Activated T-cell treated with anti-CD3 and anti-CD28 coated beads, Interleukin-2, amount 50 U/mL, for 72 hours (primary cell): Measurements from ENCODE around the gene ALDH1A3. TPM values are rescaled to one million over a fixed set of nuclear protein-coding genes. Genes with fewer than 3 reads are reported as not detected.

Experiments
- ATAC-seq, 2 donors: fragments of 150-1000 bp; cut with Tn5 transposase; replicated peaks in 1 of 2; 2 replicates each; pipeline ENCODE4 v1.10.0; 2021; ENCODE audit warnings: moderate library complexity in 2 of 2, mild to moderate bottlenecking in 1 of 2
- DNase-seq, 2 donors: peaks; one replicate each; pipeline ENCODE4 v3.0.0; 2021 to 2022; ENCODE audit warnings: mixed read lengths in 1 of 2
- H3K27ac Mint-ChIP-seq: one replicate; pipeline ENCODE4 v1.8.0; 2022; ENCODE audit warnings: mild to moderate bottlenecking, moderate library complexity, mixed read lengths
- H3K27me3 Mint-ChIP-seq: one replicate; pipeline ENCODE4 v1.8.0; 2022; ENCODE audit warnings: low read depth, mixed read lengths
- H3K36me3 Mint-ChIP-seq, 2 donors: one replicate each; pipeline ENCODE4 v1.8.0; 2022; ENCODE audit warnings: mixed read lengths in 2 of 2, mild to moderate bottlenecking in 1 of 2; ENCODE audit not compliant: insufficient read depth in 2 of 2
- H3K4me1 Mint-ChIP-seq: one replicate; pipeline ENCODE4 v1.8.0; 2022; ENCODE audit warnings: low read depth, mixed read lengths
- H3K4me3 Mint-ChIP-seq, 2 donors: one replicate each; pipeline ENCODE4 v1.8.0; 2022; ENCODE audit warnings: mild to moderate bottlenecking in 2 of 2, mixed read lengths in 2 of 2, moderate library complexity in 2 of 2
- H3K9me3 Mint-ChIP-seq, 2 donors: one replicate each; pipeline ENCODE4 v1.8.0; 2022; ENCODE audit warnings: mixed read lengths in 2 of 2
- total RNA-seq, 2 donors: library from RNA; stranded (reverse); gene quantifications; one replicate each; pipeline ENCODE4 v1.2.3, GENCODE V29; 2022

The ALDH1A3 gene
- total RNA-seq, 2 donors from 2014 or later, result 0.14 TPM; not detected in 1

GRCh38 chr15:100880897-100881242, 1.2 kb downstream of the ALDH1A3 start:
- DNase-seq, result no peak
- H3K4me3 Mint-ChIP-seq, result peak overlapping the region; percentile 59 to 67
- no peak overlapping the region for H3K27ac Mint-ChIP-seq
- H3K9me3 Mint-ChIP-seq, result no peaks in the 10 kb centered on the region
- H3K27me3 Mint-ChIP-seq, result peaks cover 86% of the 10 kb centered on the region
- ATAC-seq, result no peak
- H3K4me1 Mint-ChIP-seq, result no peaks in the 10 kb centered on the region
- peaks cover 0 to 2% of the 10 kb centered on the region in 2 donors for H3K36me3 Mint-ChIP-seq

GRCh38 chr15:100881573-100882336, 2.1 kb downstream of the ALDH1A3 start:
- peaks cover 79% of the 10 kb centered on the region for H3K27me3 Mint-ChIP-seq
- H3K36me3 Mint-ChIP-seq, result peaks cover 0 to 2% of the 10 kb centered on the region in 2 donors
- no peak for DNase-seq
- H3K9me3 Mint-ChIP-seq, result no peaks in the 10 kb centered on the region
- no peak overlapping the region for H3K27ac Mint-ChIP-seq
- H3K4me1 Mint-ChIP-seq, result no peaks in the 10 kb centered on the region
- no peak for ATAC-seq
- no peak overlapping the region for H3K4me3 Mint-ChIP-seq

GRCh38 chr15:100885116-100885515, 5.5 kb downstream of the ALDH1A3 start:
- Mint-ChIP-seq H3K4me3 (no peak overlapping the region), H3K27ac (no peak overlapping the region), H3K27me3 (peaks cover 68% of the 10 kb centered on the region), H3K4me1 (no peaks in the 10 kb centered on the region), H3K9me3 (no peaks in the 10 kb centered on the region), H3K36me3 (no peaks in the 10 kb centered on the region)
- ATAC-seq, result no peak
- DNase-seq, result no peak

- DNase-seq, result no peak
- H3K4me3 Mint-ChIP-seq, result no peak overlapping the region
- no peaks in the 10 kb centered on the region for H3K36me3 Mint-ChIP-seq
- H3K27me3 Mint-ChIP-seq, result peaks cover 68% of the 10 kb centered on the region
- H3K4me1 Mint-ChIP-seq, result no peaks in the 10 kb centered on the region
- no peaks in the 10 kb centered on the region for H3K9me3 Mint-ChIP-seq
- H3K27ac Mint-ChIP-seq, result no peak overlapping the region
- no peak for ATAC-seq
These were observed 6.2 kb downstream of the ALDH1A3 start for GRCh38 chr15:100885811-100886210.

- H3K27ac Mint-ChIP-seq, result no peak overlapping the region
- H3K36me3 Mint-ChIP-seq, result no peaks in the 10 kb centered on the region
- no peaks in the 10 kb centered on the region for H3K4me1 Mint-ChIP-seq
- H3K9me3 Mint-ChIP-seq, result no peaks in the 10 kb centered on the region
- H3K4me3 Mint-ChIP-seq, result no peak overlapping the region
- H3K27me3 Mint-ChIP-seq, result peaks cover 61% of the 10 kb centered on the region
- DNase-seq, result no peak
- no peak for ATAC-seq
These were observed 7.7 kb downstream of the ALDH1A3 start for GRCh38 chr15:100887211-100887913.

- Mint-ChIP-seq H3K36me3 (no peaks in the 10 kb centered on the region), H3K9me3 (no peaks in the 10 kb centered on the region), H3K27ac (no peak overlapping the region), H3K27me3 (peaks cover 58% of the 10 kb centered on the region), H3K4me1 (no peaks in the 10 kb centered on the region), H3K4me3 (no peak overlapping the region)
- ATAC-seq (no peak), DNase-seq (no peak)
These were observed 9.9 kb downstream of the ALDH1A3 start for GRCh38 chr15:100889385-100890050.

GRCh38 chr15:100890051-100890720, 10.6 kb downstream of the ALDH1A3 start:
- Mint-ChIP-seq H3K27ac (no peak overlapping the region), H3K4me1 (no peaks in the 10 kb centered on the region), H3K27me3 (peaks cover 58% of the 10 kb centered on the region), H3K4me3 (no peak overlapping the region), H3K9me3 (no peaks in the 10 kb centered on the region), H3K36me3 (no peaks in the 10 kb centered on the region)
- no peak for DNase-seq
- no peak for ATAC-seq

- no peaks in the 10 kb centered on the region for H3K9me3 Mint-ChIP-seq
- H3K4me3 Mint-ChIP-seq, result no peak overlapping the region
- ATAC-seq (no peak), DNase-seq (no peak)
- H3K36me3 Mint-ChIP-seq, result no peaks in the 10 kb centered on the region
- H3K4me1 Mint-ChIP-seq, result no peaks in the 10 kb centered on the region
- H3K27ac Mint-ChIP-seq, result no peak overlapping the region
- peaks cover 52% of the 10 kb centered on the region for H3K27me3 Mint-ChIP-seq
These were observed 11.2 kb downstream of the ALDH1A3 start for GRCh38 chr15:100890850-100891249.

GRCh38 chr15:100891307-100892012, 11.8 kb downstream of the ALDH1A3 start:
- H3K9me3 Mint-ChIP-seq, result no peaks in the 10 kb centered on the region
- H3K36me3 Mint-ChIP-seq, result no peaks in the 10 kb centered on the region
- H3K4me1 Mint-ChIP-seq, result no peaks in the 10 kb centered on the region
- ATAC-seq (no peak), DNase-seq (no peak)
- H3K4me3 Mint-ChIP-seq, result no peak overlapping the region
- H3K27me3 Mint-ChIP-seq, result peaks cover 50% of the 10 kb centered on the region
- H3K27ac Mint-ChIP-seq, result no peak overlapping the region

- Mint-ChIP-seq H3K9me3 (no peaks in the 10 kb centered on the region), H3K27ac (no peak overlapping the region), H3K27me3 (peaks cover 50% of the 10 kb centered on the region), H3K36me3 (no peaks in the 10 kb centered on the region), H3K4me3 (no peak overlapping the region), H3K4me1 (no peaks in the 10 kb centered on the region)
- DNase-seq, result no peak
- no peak for ATAC-seq
These were observed 12.4 kb downstream of the ALDH1A3 start for GRCh38 chr15:100892013-100892355.

- DNase-seq (no peak), ATAC-seq (no peak)
- Mint-ChIP-seq H3K9me3 (no peaks in the 10 kb centered on the region), H3K36me3 (no peaks in the 10 kb centered on the region), H3K27ac (no peak overlapping the region), H3K27me3 (peaks cover 51% of the 10 kb centered on the region), H3K4me1 (no peaks in the 10 kb centered on the region), H3K4me3 (no peak overlapping the region)
These were observed 13.8 kb downstream of the ALDH1A3 start for GRCh38 chr15:100893261-100893963.

GRCh38 chr15:100893964-100894295, 14.3 kb downstream of the ALDH1A3 start:
- H3K27ac Mint-ChIP-seq, result no peak overlapping the region
- H3K27me3 Mint-ChIP-seq, result peaks cover 51% of the 10 kb centered on the region
- no peak overlapping the region for H3K4me3 Mint-ChIP-seq
- no peaks in the 10 kb centered on the region for H3K4me1 Mint-ChIP-seq
- ATAC-seq, result no peak
- H3K9me3 Mint-ChIP-seq, result no peaks in the 10 kb centered on the region
- DNase-seq, result no peak
- H3K36me3 Mint-ChIP-seq, result no peaks in the 10 kb centered on the region
